Stimulated activated CD8-positive, alpha-beta memory T cell treated with anti-CD3 and anti-CD28 coated beads, Interleukin-15, amount 100 ng/mL, for 48 hours (primary cell): ENCODE data around the gene SAP25.
"Not testable (repeated sequence)": the region's sequence is repeated elsewhere in the genome, so short reads cannot be mapped to it uniquely, and the experiment has no call there.

Experiments used
- DNase-seq, 2 donors: peaks; one replicate each; pipeline ENCODE4 v3.0.0-alpha.2; 2020; ENCODE audit warnings: low read depth in 2 of 2

The SAP25 gene

GRCh38 chr7:100561491-100562194, 12.1 kb downstream of the SAP25 start:
- no peak for DNase-seq

- no peak for DNase-seq
Observed at GRCh38 chr7:100559127-100559526, 14.6 kb downstream of the SAP25 start.

- no peak for DNase-seq
Observed at GRCh38 chr7:100556541-100556940, 17.2 kb downstream of the SAP25 start.

- DNase-seq = no peak
Observed at GRCh38 chr7:100555701-100556100, 18.0 kb downstream of the SAP25 start.

GRCh38 chr7:100553032-100553431, 20.7 kb downstream of the SAP25 start:
- DNase-seq = no peak

- no peak for DNase-seq
Observed at GRCh38 chr7:100552532-100552931, 21.2 kb downstream of the SAP25 start.

GRCh38 chr7:100548446-100548845, 25.3 kb downstream of the SAP25 start:
- DNase-seq = not testable (repeated sequence)

GRCh38 chr7:100547872-100548271, 25.8 kb downstream of the SAP25 start:
- no peak for DNase-seq

- DNase-seq = no peak
Observed at GRCh38 chr7:100546926-100547800, 26.5 kb downstream of the SAP25 start.

- DNase-seq = no peak
Observed at GRCh38 chr7:100546129-100546925, 27.4 kb downstream of the SAP25 start.

- peak; percentile 73 to 75 for DNase-seq
Observed at GRCh38 chr7:100545360-100546128, 28.2 kb downstream of the SAP25 start.

GRCh38 chr7:100544967-100545359, 28.7 kb downstream of the SAP25 start:
- no peak for DNase-seq

GRCh38 chr7:100544386-100544785, 29.3 kb downstream of the SAP25 start:
- no peak for DNase-seq

GRCh38 chr7:100543586-100543985, 30.1 kb downstream of the SAP25 start:
- no peak for DNase-seq

GRCh38 chr7:100541309-100541708, 32.4 kb downstream of the SAP25 start:
- not testable (repeated sequence) for DNase-seq

GRCh38 chr7:100540073-100540723, 33.5 kb downstream of the SAP25 start:
- DNase-seq = no peak

- DNase-seq = no peak
Observed at GRCh38 chr7:100539436-100540006, 34.2 kb downstream of the SAP25 start.

GRCh38 chr7:100538654-100539435, 34.9 kb downstream of the SAP25 start, which contains the start of gene AGFG2:
AGFG2 (plus strand) TSS chr7:100539203; CDS start chr7:100539347, 144 bp downstream.
- DNase-seq = peak; percentile 100

GRCh38 chr7:100538348-100538653, 35.4 kb downstream of the SAP25 start:
- no peak for DNase-seq

- DNase-seq = not testable (repeated sequence)
Observed at GRCh38 chr7:100536695-100537094, 37.0 kb downstream of the SAP25 start.
